HL-60 (cell line): ENCODE results near the gene CEACAM8.
"Not testable (repeated sequence)": the region's sequence is repeated elsewhere in the genome, so short reads cannot be mapped to it uniquely, and the experiment has no call there.

Source experiments
- DNase-seq, 2 experiments: peaks; one replicate each; pipeline ENCODE4 v3.0.0-alpha.2; 2010 to 2020; ENCODE audit warnings: low read depth in 1 of 2, low spot score in 1 of 2
- H3K27ac ChIP-seq: fragments of 250-450 bp; sonication (Bioruptor Pico); replicated peaks from 2 replicates; pipeline ENCODE4 v1.5.1; 2020; ENCODE audit warnings: mild to moderate bottlenecking, moderate library complexity
- H3K27me3 ChIP-seq: fragments of 250-450 bp; sonication (Bioruptor Pico); 2 replicates; pipeline ENCODE4 v1.5.1; 2021; ENCODE audit warnings: mild to moderate bottlenecking, moderate library complexity; ENCODE audit not compliant: insufficient read depth, poor library complexity, severe bottlenecking
- H3K4me3 ChIP-seq: replicated peaks from 2 replicates; pipeline ENCODE4 v1.5.1; 2011; ENCODE audit warnings: mild to moderate bottlenecking, control low read depth, low read length; ENCODE audit not compliant: insufficient read depth
- CTCF ChIP-seq: IDR thresholded peaks from one replicate; pipeline ENCODE4 v1.5.1; 2011; ENCODE audit warnings: low read length, control low read depth, inconsistent platforms; ENCODE audit not compliant: insufficient read depth
- GABPA ChIP-seq: IDR thresholded peaks from 2 replicates; pipeline ENCODE4 v1.6.1; 2012; ENCODE audit warnings: low read depth
- POLR2AphosphoS5 ChIP-seq: IDR thresholded peaks from 2 replicates; pipeline ENCODE4 v1.6.1; 2012; ENCODE audit warnings: low read depth
- REST ChIP-seq: IDR thresholded peaks from 2 replicates; pipeline ENCODE4 v1.6.1; 2012; ENCODE audit warnings: low read depth; ENCODE audit not compliant: insufficient replicate concordance
- SPI1 ChIP-seq: IDR thresholded peaks from 2 replicates; pipeline ENCODE4 v1.6.1; 2012; ENCODE audit warnings: low read depth, mild to moderate bottlenecking, borderline replicate concordance

The CEACAM8 gene

GRCh38 chr19:42626181-42626580 is 31.5 kb upstream of the CEACAM8 start:
- H3K27me3 ChIP-seq, result no peaks in the 10 kb centered on the region
- DNase-seq, result no peak
- TF ChIP-seq CTCF, result no peak
- TF ChIP-seq GABPA, result no peak
- no peak for TF ChIP-seq POLR2AphosphoS5
- TF ChIP-seq REST, result no peak
- no peak for TF ChIP-seq SPI1
- no peak overlapping the region for H3K4me3 ChIP-seq
- no peak overlapping the region for H3K27ac ChIP-seq

GRCh38 chr19:42619271-42619670 is 24.5 kb upstream of the CEACAM8 start:
- no peak overlapping the region for H3K4me3 ChIP-seq
- no peak overlapping the region for H3K27ac ChIP-seq
- TF ChIP-seq GABPA, result no peak
- TF ChIP-seq CTCF, result no peak
- TF ChIP-seq REST, result no peak
- peaks cover 5% of the 10 kb centered on the region for H3K27me3 ChIP-seq
- no peak for DNase-seq

- no peak for DNase-seq
- TF ChIP-seq CTCF (no peak), REST (no peak), POLR2AphosphoS5 (no peak), GABPA (no peak), SPI1 (no peak)
- no peak overlapping the region for H3K4me3 ChIP-seq
- H3K27ac ChIP-seq, result no peak overlapping the region
- H3K27me3 ChIP-seq, result peaks cover 7% of the 10 kb centered on the region
Observed at GRCh38 chr19:42613666-42614065, 18.9 kb upstream of the CEACAM8 start.

- DNase-seq, H3K4me3 ChIP-seq: not testable (repeated sequence)
Observed at GRCh38 chr19:42610401-42610915, 15.7 kb upstream of the CEACAM8 start.

More at GRCh38 chr19:42610401-42610915, 15.7 kb upstream of the CEACAM8 start:
- not testable (repeated sequence) for H3K27me3 ChIP-seq, H3K27ac ChIP-seq
